Fibroblast of lung (primary cell): ENCODE results near the gene FHIT. TPM values are rescaled to one million over a fixed set of nuclear protein-coding genes. Genes with fewer than 3 reads are reported as not detected.

Source experiments
- DNase-seq, 2 donors: peaks; one replicate each; pipeline versions ENCODE4 v3.0.0 to v3.0.0-alpha.2; 2010; ENCODE audit warnings: low read depth in 2 of 2
- H2AFZ ChIP-seq: 2 replicates; pipeline ENCODE4 v1.5.1; 2012; ENCODE audit warnings: low read length, control low read depth, inconsistent platforms
- H3K27ac ChIP-seq: 2 replicates; pipeline ENCODE4 v1.5.1; 2011; ENCODE audit warnings: low read length, control low read depth; ENCODE audit not compliant: insufficient read depth
- H3K27me3 ChIP-seq: 2 replicates; pipeline ENCODE4 v1.5.1; 2011; ENCODE audit warnings: mild to moderate bottlenecking, low read length; ENCODE audit not compliant: control insufficient read depth, insufficient read depth
- H3K36me3 ChIP-seq: 2 replicates; pipeline ENCODE4 v1.5.1; 2011; ENCODE audit warnings: low read length; ENCODE audit not compliant: control insufficient read depth, insufficient read depth
- H3K4me1 ChIP-seq: 2 replicates; pipeline ENCODE4 v1.5.1; 2011; ENCODE audit warnings: low read length; ENCODE audit not compliant: control insufficient read depth, insufficient read depth; ENCODE audit errors: extremely low read depth
- H3K4me2 ChIP-seq: 2 replicates; pipeline ENCODE4 v1.5.1; 2011; ENCODE audit warnings: low read length, control low read depth; ENCODE audit not compliant: insufficient read depth; ENCODE audit errors: extremely low read depth
- H3K4me3 ChIP-seq, 4 experiments: fragments of 200-600 bp in 1 of 4; sonication (generic) in 1 of 4; replicated peaks in 1 of 4; 2 replicates each; pipeline ENCODE4 v1.5.1; 2011 to 2016; ENCODE audit warnings: low read length in 4 of 4, low read depth in 3 of 4, mild to moderate bottlenecking in 3 of 4, control low read depth in 2 of 4, inconsistent platforms in 1 of 4, mixed read lengths in 1 of 4; ENCODE audit not compliant: insufficient read depth in 1 of 4; ENCODE audit errors: control extremely low read depth in 1 of 4
- H3K79me2 ChIP-seq: 2 replicates; pipeline ENCODE4 v1.5.1; 2012; ENCODE audit warnings: mild to moderate bottlenecking, low read length, inconsistent platforms; ENCODE audit not compliant: control insufficient read depth, insufficient read depth
- H3K9ac ChIP-seq: 2 replicates; pipeline ENCODE4 v1.5.1; 2011; ENCODE audit warnings: mild to moderate bottlenecking, low read length, control low read depth; ENCODE audit not compliant: insufficient read depth
- H3K9me3 ChIP-seq: 2 replicates; pipeline ENCODE4 v1.5.1; 2012; ENCODE audit warnings: low read depth, low read length; ENCODE audit not compliant: control insufficient read depth, insufficient read depth
- H4K20me1 ChIP-seq: 2 replicates; pipeline ENCODE4 v1.5.1; 2011; ENCODE audit warnings: low read length; ENCODE audit not compliant: control insufficient read depth, insufficient read depth; ENCODE audit errors: extremely low read depth
- EZH2 ChIP-seq: IDR thresholded peaks from 2 replicates; pipeline ENCODE4 v1.5.1; 2012; ENCODE audit warnings: low read length, control low read depth, mild to moderate bottlenecking; ENCODE audit errors: missing control alignments
- polyA plus RNA-seq, 2 donors: library from polyadenylated mRNA; depleted of rRNA in 1 of 2; stranded (reverse) in 1 of 2; unstranded in 1 of 2; fragments of >200 nt; gene quantifications; 2 replicates each; pipeline ENCODE4 v1.2.1, GENCODE V29; 2011 to 2012; ENCODE audit warnings: missing spikeins in 1 of 2
- total RNA-seq: library from RNA; depleted of rRNA; stranded (reverse); fragments of >200 nt; gene quantifications from 2 replicates; pipeline ENCODE4 v1.2.1, GENCODE V29; 2014
- TF ChIP-seq, protein P1 (sequence below), 2 donors: IDR thresholded peaks in 1 of 2; conservative IDR thresholded peaks in 1 of 2; 1 replicate in 1 of 2; 2 replicates in 1 of 2; pipeline ENCODE4 v1.5.1; 2011 to 2012; ENCODE audit warnings: low read length in 2 of 2, control low read depth in 1 of 2, inconsistent platforms in 1 of 2, low read depth in 1 of 2, mild to moderate bottlenecking in 1 of 2

FHIT gene
- total and polyA plus RNA-seq, 2 donors (not counting 1 experiment from before 2014, with no cell fraction given), result 0.79 to 2.1 TPM

DNA sequence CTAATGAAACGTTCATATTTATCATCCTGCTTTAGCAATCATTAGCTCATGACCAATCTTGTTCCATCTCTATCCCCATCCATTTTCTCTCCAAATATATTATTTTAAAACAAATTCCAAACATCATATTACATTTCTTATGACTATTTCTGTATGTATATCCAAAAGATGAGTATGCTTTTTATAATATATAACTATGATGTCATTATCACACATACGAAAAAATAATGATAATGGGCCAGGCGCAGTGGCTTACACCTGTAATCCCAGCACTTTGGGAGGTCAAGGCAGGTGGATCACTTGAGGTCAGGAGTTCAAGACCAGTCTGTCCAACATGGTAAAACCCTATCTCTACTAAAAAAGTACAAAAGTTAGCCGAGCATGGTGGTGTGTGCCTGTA is 280.4 kb downstream of the FHIT start:
- no peak overlapping the region for H3K4me3 ChIP-seq
- H3K4me1 ChIP-seq, result no peaks in the 10 kb centered on the region
- H3K4me2 ChIP-seq, result no peak overlapping the region
- no peak overlapping the region for H3K9ac ChIP-seq
- no peak for DNase-seq
- H3K27me3 ChIP-seq, result no peaks in the 10 kb centered on the region
- TF ChIP-seq, protein P1, sequence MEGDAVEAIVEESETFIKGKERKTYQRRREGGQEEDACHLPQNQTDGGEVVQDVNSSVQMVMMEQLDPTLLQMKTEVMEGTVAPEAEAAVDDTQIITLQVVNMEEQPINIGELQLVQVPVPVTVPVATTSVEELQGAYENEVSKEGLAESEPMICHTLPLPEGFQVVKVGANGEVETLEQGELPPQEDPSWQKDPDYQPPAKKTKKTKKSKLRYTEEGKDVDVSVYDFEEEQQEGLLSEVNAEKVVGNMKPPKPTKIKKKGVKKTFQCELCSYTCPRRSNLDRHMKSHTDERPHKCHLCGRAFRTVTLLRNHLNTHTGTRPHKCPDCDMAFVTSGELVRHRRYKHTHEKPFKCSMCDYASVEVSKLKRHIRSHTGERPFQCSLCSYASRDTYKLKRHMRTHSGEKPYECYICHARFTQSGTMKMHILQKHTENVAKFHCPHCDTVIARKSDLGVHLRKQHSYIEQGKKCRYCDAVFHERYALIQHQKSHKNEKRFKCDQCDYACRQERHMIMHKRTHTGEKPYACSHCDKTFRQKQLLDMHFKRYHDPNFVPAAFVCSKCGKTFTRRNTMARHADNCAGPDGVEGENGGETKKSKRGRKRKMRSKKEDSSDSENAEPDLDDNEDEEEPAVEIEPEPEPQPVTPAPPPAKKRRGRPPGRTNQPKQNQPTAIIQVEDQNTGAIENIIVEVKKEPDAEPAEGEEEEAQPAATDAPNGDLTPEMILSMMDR (conservative IDR thresholded peaks at IDR 0.05 in 1 of 2, IDR thresholded peaks at IDR 0.05 in 1 of 2; ENCODE audit: low read depth in 1 of 2, low read length in 2 of 2), result no peak
- TF ChIP-seq EZH2, result no peak
- no peaks in the 10 kb centered on the region for H3K9me3 ChIP-seq
- no peak overlapping the region for H3K27ac ChIP-seq
- H3K36me3 ChIP-seq, result no peaks in the 10 kb centered on the region
- no peak overlapping the region for H2AFZ ChIP-seq
- H4K20me1 ChIP-seq, result no peaks in the 10 kb centered on the region
- no peaks in the 10 kb centered on the region for H3K79me2 ChIP-seq

DNA sequence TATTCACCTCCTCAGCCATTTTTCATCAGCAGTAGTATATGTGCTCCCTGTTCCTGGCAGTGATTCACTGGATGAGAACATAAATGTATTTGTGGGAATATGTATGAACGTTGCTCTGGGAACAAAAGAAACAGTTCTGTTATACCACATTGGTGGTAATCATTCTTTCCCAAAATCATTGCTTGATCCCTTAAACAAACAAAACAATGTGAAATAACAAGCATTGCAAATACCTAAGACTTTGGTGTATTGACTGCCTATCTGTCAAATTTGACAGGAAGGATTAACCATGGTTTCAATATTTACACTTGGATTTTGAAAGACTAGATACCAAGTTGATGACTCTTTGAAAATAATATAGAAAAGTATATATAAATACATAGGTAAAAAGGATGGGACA is 284.1 kb downstream of the FHIT start:
- H3K4me2 ChIP-seq, result no peak overlapping the region

DNA sequence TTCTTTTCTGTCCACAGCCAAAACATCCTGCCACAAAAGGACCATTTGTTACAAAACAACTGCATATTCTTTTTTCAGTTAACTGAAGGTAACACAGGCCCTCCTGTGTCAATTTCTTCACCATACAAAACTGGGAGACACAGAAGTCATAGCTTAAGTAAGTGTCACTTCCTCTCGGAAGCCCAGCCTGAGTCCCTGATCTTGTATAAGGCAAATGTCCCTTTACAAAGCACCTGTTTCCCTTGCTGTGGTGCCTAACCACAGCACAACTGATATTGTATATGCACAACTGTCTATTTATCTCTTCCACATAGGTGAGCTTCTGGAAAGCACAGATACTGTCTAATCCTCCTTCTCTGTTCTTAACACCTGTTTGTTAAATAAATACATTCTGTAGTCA is 293.7 kb downstream of the FHIT start:
- no peaks in the 10 kb centered on the region for H4K20me1 ChIP-seq
- H3K4me2 ChIP-seq, result no peak overlapping the region
- DNase-seq, result no peak
- H3K4me1 ChIP-seq, result no peaks in the 10 kb centered on the region
- H2AFZ ChIP-seq, result no peak overlapping the region
- no peaks in the 10 kb centered on the region for H3K36me3 ChIP-seq
- no peak overlapping the region for H3K4me3 ChIP-seq
- no peaks in the 10 kb centered on the region for H3K27me3 ChIP-seq
- H3K79me2 ChIP-seq, result no peaks in the 10 kb centered on the region
- no peak overlapping the region for H3K9ac ChIP-seq
- H3K9me3 ChIP-seq, result no peaks in the 10 kb centered on the region
- H3K27ac ChIP-seq, result no peak overlapping the region
- no peak for TF ChIP-seq EZH2
- TF ChIP-seq, protein P1 (conservative IDR thresholded peaks at IDR 0.05 in 1 of 2, IDR thresholded peaks at IDR 0.05 in 1 of 2; ENCODE audit: low read depth in 1 of 2, low read length in 2 of 2), result no peak

More for the DNA sequence above, 284.1 kb downstream of the FHIT start:
- H3K27me3 ChIP-seq, result no peaks in the 10 kb centered on the region
- H3K9ac ChIP-seq, result no peak overlapping the region
- no peaks in the 10 kb centered on the region for H3K9me3 ChIP-seq
- H3K27ac ChIP-seq, result no peak overlapping the region
- no peak overlapping the region for H3K4me3 ChIP-seq
- H3K79me2 ChIP-seq, result no peaks in the 10 kb centered on the region
- H3K4me1 ChIP-seq, result no peaks in the 10 kb centered on the region
- no peaks in the 10 kb centered on the region for H4K20me1 ChIP-seq
- H2AFZ ChIP-seq, result no peak overlapping the region
- no peak for TF ChIP-seq EZH2
- TF ChIP-seq, protein P1 (conservative IDR thresholded peaks at IDR 0.05 in 1 of 2, IDR thresholded peaks at IDR 0.05 in 1 of 2; ENCODE audit: low read depth in 1 of 2, low read length in 2 of 2), result no peak
- no peaks in the 10 kb centered on the region for H3K36me3 ChIP-seq
- no peak for DNase-seq
